K562 (cell line): ENCODE results near the gene GRIA4. TPM values are rescaled to one million over a fixed set of nuclear protein-coding genes. Genes with fewer than 3 reads are reported as not detected.

ENCODE experiments used
- ATAC-seq: fragments of 200-7000 bp; cut with Tn5 transposase; 3 replicates; pipeline ENCODE4 v1.9.1; 2020; ENCODE audit warnings: moderate library complexity
- BruUV-seq: library from RNA; stranded (reverse); fragments of 400-500 nt; replicated peaks from 2 replicates; lab custom pipeline; 2021; lab: Mats Ljungman, UMichigan
- CTCF ChIA-PET: fragments of 300-600 bp; formaldehyde crosslinking; extraction: SDS; loops from one replicate; lab custom pipeline; 2021; ENCODE audit warnings: low intra/inter-chr PET ratio; lab: Yijun Ruan, JAX
- POLR2A ChIA-PET: fragments of 300-600, 350-650 bp; sonication (Branson Sonifier 250); formaldehyde crosslinking; extraction: SDS; loops from one replicate; lab custom pipeline; 2021; ENCODE audit warnings: antibody characterized with exemption, inconsistent platforms; lab: Yijun Ruan, JAX
- DNase-seq, 4 experiments: peaks; one replicate each; pipeline versions ENCODE4 v3.0.0 to v3.0.0-alpha.2; 2011 to 2018; ENCODE audit warnings: low spot score in 3 of 4, mixed read lengths in 3 of 4; ENCODE audit errors: extremely low read depth in 1 of 4
- FAIRE-seq: peaks from 2 replicates; lab custom pipeline; 2011; peaks lifted over from hg19 to GRCh38; lab: Jason Lieb, UNC
- H2AFZ ChIP-seq: 2 replicates; pipeline ENCODE4 v1.6.0; 2011; ENCODE audit warnings: low read depth, low read length, control low read depth, inconsistent platforms
- H3K27ac ChIP-seq: fragments of 200-600 bp; 3 replicates; pipeline ENCODE4 v1.8.0; 2011; ENCODE audit warnings: low read depth, mild to moderate bottlenecking, control low read depth, inconsistent platforms, low read length, moderate library complexity, mixed read lengths; ENCODE audit errors: extremely low read depth
- H3K27me3 ChIP-seq, 2 experiments: fragments of 300-600 bp in 1 of 2; 2 replicates in 1 of 2; 3 replicates in 1 of 2; pipeline versions ENCODE4 v1.6.0 to v1.8.0; 2011; ENCODE audit warnings: inconsistent platforms in 2 of 2, low read length in 2 of 2, mild to moderate bottlenecking in 1 of 2, mixed read lengths in 1 of 2, moderate library complexity in 1 of 2; ENCODE audit not compliant: control insufficient read depth in 2 of 2, insufficient read depth in 2 of 2
- H3K36me3 ChIP-seq: fragments of 300-600 bp; 3 replicates; pipeline ENCODE4 v1.8.0; 2011; ENCODE audit warnings: mild to moderate bottlenecking, low read length, inconsistent platforms; ENCODE audit not compliant: control insufficient read depth, insufficient read depth
- H3K4me1 ChIP-seq, 2 experiments: fragments of 200-600 bp in 1 of 2; replicated peaks in 1 of 2; 2 replicates in 1 of 2; 3 replicates in 1 of 2; pipeline versions ENCODE4 v1.5.1 to v1.8.0; 2011; ENCODE audit warnings: inconsistent platforms in 2 of 2, low read length in 2 of 2, mild to moderate bottlenecking in 1 of 2, mixed read lengths in 1 of 2, moderate library complexity in 1 of 2; ENCODE audit not compliant: control insufficient read depth in 2 of 2, insufficient read depth in 2 of 2
- H3K4me2 ChIP-seq: 2 replicates; pipeline ENCODE4 v1.6.1; 2011; ENCODE audit warnings: low read length, control low read depth, inconsistent platforms, mixed read lengths; ENCODE audit not compliant: insufficient read depth
- H3K4me3 ChIP-seq: fragments of 200-600 bp; sonication (generic), shearing (Covaris generic); 2 replicates; pipeline ENCODE4 v1.5.1; 2016; ENCODE audit warnings: control low read depth, inconsistent platforms
- H3K79me2 ChIP-seq: fragments of 200-600 bp; 3 replicates; pipeline ENCODE4 v1.8.0; 2011; ENCODE audit warnings: low read length, inconsistent platforms; ENCODE audit not compliant: control insufficient read depth, insufficient read depth
- H3K9ac ChIP-seq, 2 experiments: 2 replicates each; pipeline versions ENCODE4 v1.6.0 to v1.6.1; 2011; ENCODE audit warnings: low read depth in 2 of 2, low read length in 2 of 2, control low read depth in 1 of 2, inconsistent platforms in 1 of 2, mild to moderate bottlenecking in 1 of 2, mixed read lengths in 1 of 2; ENCODE audit not compliant: insufficient read depth in 1 of 2
- H3K9me1 ChIP-seq: one replicate; pipeline ENCODE4 v1.6.0; 2011; ENCODE audit warnings: inconsistent platforms, mild to moderate bottlenecking, low read length, moderate library complexity; ENCODE audit not compliant: control insufficient read depth, insufficient read depth
- H3K9me3 ChIP-seq: replicated peaks from 2 replicates; pipeline ENCODE4 v1.5.1; 2011; ENCODE audit warnings: low read depth, low read length, inconsistent platforms; ENCODE audit not compliant: control insufficient read depth, insufficient read depth
- H4K20me1 ChIP-seq: replicated peaks from 2 replicates; pipeline ENCODE4 v1.6.1; 2011; ENCODE audit warnings: low read length, inconsistent platforms, mixed read lengths; ENCODE audit not compliant: control insufficient read depth, insufficient read depth
- BMI1 ChIP-seq: fragments of 150-350 bp; IDR thresholded peaks from 2 replicates; pipeline ENCODE4 v1.6.1; 2014; ENCODE audit warnings: low read length
- CREBBP ChIP-seq: IDR thresholded peaks from one replicate; pipeline ENCODE4 v1.6.1; 2012; ENCODE audit warnings: low read depth, mild to moderate bottlenecking, control low read depth, inconsistent platforms, low read length
- NR0B1 ChIP-seq: fragments of 450-650 bp; IDR thresholded peaks from one replicate; pipeline ENCODE4 v1.6.1; 2018; ENCODE audit warnings: mild to moderate bottlenecking, moderate library complexity; ENCODE audit not compliant: partially characterized antibody
- POLR2AphosphoS2 ChIP-seq: IDR thresholded peaks from 2 replicates; pipeline ENCODE4 v1.6.1; 2012; ENCODE audit warnings: low read length, improper control_type of control experiment
- SLC30A9 ChIP-seq: fragments of 250-450 bp; sonication (Bioruptor Pico); IDR thresholded peaks from 2 replicates; pipeline ENCODE4 v1.8.0; 2022; ENCODE audit warnings: mild to moderate bottlenecking, moderate library complexity
- SMARCA4 ChIP-seq: fragments of 450-650 bp; IDR thresholded peaks from 2 replicates; pipeline ENCODE4 v1.6.1; 2016
- TAF9B ChIP-seq: fragments of 450-650 bp; IDR thresholded peaks from 2 replicates; pipeline ENCODE4 v1.6.1; 2018; ENCODE audit warnings: mild to moderate bottlenecking; ENCODE audit not compliant: partially characterized antibody
- THAP12 ChIP-seq: fragments of 250-450 bp; sonication (Bioruptor Pico); IDR thresholded peaks from 2 replicates; pipeline ENCODE4 v1.9.0; 2021; ENCODE audit warnings: mild to moderate bottlenecking, inconsistent platforms
- ZNF318 ChIP-seq, 2 experiments: fragments of 450-650 bp; IDR thresholded peaks; 2 replicates each; pipeline ENCODE4 v1.6.1; 2016; ENCODE audit warnings: mild to moderate bottlenecking in 2 of 2, borderline replicate concordance in 1 of 2, low read depth in 1 of 2, moderate library complexity in 1 of 2
- in situ Hi-C: fragments of 300-500 bp; cut with MboI; formaldehyde crosslinking; loops from 4 replicates; pipeline ENCODE4 v1.15.0; 2018; ENCODE audit warnings: inconsistent platforms, mixed read lengths
- intact Hi-C: fragments of 100-400 bp; cut with micrococcal nuclease; formaldehyde crosslinking; loops from 2 replicates; pipeline ENCODE4 v1.14.2; 2022
- polyA plus RNA-seq, 8 experiments: library from polyadenylated mRNA; depleted of rRNA in 4 of 8; stranded (reverse) in 5 of 8; unstranded in 3 of 8; fragments of >200 nt; fragmentation: Nextera tagmentation in 2 of 8; fragmentation: Illumina TruSeq in 1 of 8; extraction: Ambion mirVana in 2 of 8; extraction: Trizol in 1 of 8; gene quantifications; 2 replicates each; pipeline versions ENCODE4 v1.2.1 to v1.2.3, GENCODE V29; 2011 to 2014; ENCODE audit warnings: inconsistent platforms in 1 of 8, missing spikeins in 1 of 8
- total RNA-seq, 7 experiments: library from RNA; depleted of rRNA in 6 of 7; stranded (reverse); fragments of >200 nt in 6 of 7; fragmentation: Illumina TruSeq in 2 of 7; extraction: Trizol in 2 of 7; gene quantifications; 2 replicates each; pipeline versions ENCODE4 v1.2.1 to v1.2.3, GENCODE V29; 2011 to 2021; ENCODE audit warnings: low replicate concordance in 1 of 7
- TF ChIP-seq, protein P1 (sequence below): fragments of 250-450 bp; sonication (Bioruptor Pico); IDR thresholded peaks from 2 replicates; pipeline ENCODE4 v1.8.0; 2022; ENCODE audit warnings: moderate library complexity, mild to moderate bottlenecking, inconsistent platforms

Gene GRIA4
- total and polyA plus RNA-seq, 9 of the 15 experiments (the other 6 are each of a cell fraction or from before 2014, with no cell fraction given): not detected

DNA sequence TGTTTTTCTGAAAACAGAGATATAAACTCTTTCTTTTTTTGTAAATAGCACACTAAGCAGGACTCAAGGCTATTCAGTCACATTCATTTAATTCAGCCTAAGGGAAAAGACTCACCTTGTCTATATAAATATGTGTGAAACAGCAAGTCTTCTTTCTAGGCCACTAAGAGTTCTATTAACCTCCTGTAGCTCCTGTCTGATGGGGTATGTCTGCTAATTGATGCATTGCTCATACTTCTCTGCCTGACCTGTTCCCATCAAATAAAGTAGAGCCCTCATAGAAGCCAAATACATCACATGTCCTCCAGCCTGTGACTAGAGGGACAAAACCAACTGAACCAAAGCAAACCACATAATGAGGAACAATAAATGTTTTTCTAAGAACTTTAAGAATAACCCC lies 344.0 kb downstream of the GRIA4 start:
- POLR2A ChIA-PET: no interaction called here
- no peak for ATAC-seq

More for the DNA sequence above, 344.0 kb downstream of the GRIA4 start:
- H3K9me3 ChIP-seq: no peaks in the 10 kb centered on the region
- no peak for DNase-seq
- TF ChIP-seq TAF9B (no peak), NR0B1 (no peak), POLR2AphosphoS2 (no peak), CREBBP (no peak), SMARCA4 (no peak), SLC30A9 (CRISPR knock-in tag) (no peak), THAP12 (CRISPR knock-in tag) (no peak), BMI1 (no peak), ZNF318 (IDR thresholded peaks at IDR 0.05; ENCODE audit: borderline replicate concordance in 1 of 2, low read depth in 1 of 2) (no peak)
- TF ChIP-seq, protein P1, sequence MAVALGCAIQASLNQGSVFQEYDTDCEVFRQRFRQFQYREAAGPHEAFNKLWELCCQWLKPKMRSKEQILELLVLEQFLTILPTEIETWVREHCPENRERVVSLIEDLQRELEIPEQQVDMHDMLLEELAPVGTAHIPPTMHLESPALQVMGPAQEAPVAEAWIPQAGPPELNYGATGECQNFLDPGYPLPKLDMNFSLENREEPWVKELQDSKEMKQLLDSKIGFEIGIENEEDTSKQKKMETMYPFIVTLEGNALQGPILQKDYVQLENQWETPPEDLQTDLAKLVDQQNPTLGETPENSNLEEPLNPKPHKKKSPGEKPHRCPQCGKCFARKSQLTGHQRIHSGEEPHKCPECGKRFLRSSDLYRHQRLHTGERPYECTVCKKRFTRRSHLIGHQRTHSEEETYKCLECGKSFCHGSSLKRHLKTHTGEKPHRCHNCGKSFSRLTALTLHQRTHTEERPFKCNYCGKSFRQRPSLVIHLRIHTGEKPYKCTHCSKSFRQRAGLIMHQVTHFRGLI: no peak
- TF ChIP-seq, all 486 proteins: peak for 0
- H3K36me3 ChIP-seq: no peaks in the 10 kb centered on the region
- H4K20me1 ChIP-seq: no peaks in the 10 kb centered on the region
- H3K4me1 ChIP-seq: no peaks in the 10 kb centered on the region
- no peak overlapping the region for H3K27ac ChIP-seq
- H2AFZ ChIP-seq: no peak overlapping the region
- in situ Hi-C loops: no loop called here
- intact Hi-C loops: no loop called here
- H3K27me3 ChIP-seq: no peaks in the 10 kb centered on the region
- no TSS peak for BruUV-seq
- no peak for FAIRE-seq
- H3K9ac ChIP-seq: no peak overlapping the region
- H3K4me2 ChIP-seq: no peak overlapping the region
- H3K9me1 ChIP-seq: no peaks in the 10 kb centered on the region
- CTCF ChIA-PET: no interaction called here
- no peak overlapping the region for H3K4me3 ChIP-seq
- H3K79me2 ChIP-seq: no peaks in the 10 kb centered on the region
